ENCODE results near the gene GPA33.

GPA33 gene

DNA sequence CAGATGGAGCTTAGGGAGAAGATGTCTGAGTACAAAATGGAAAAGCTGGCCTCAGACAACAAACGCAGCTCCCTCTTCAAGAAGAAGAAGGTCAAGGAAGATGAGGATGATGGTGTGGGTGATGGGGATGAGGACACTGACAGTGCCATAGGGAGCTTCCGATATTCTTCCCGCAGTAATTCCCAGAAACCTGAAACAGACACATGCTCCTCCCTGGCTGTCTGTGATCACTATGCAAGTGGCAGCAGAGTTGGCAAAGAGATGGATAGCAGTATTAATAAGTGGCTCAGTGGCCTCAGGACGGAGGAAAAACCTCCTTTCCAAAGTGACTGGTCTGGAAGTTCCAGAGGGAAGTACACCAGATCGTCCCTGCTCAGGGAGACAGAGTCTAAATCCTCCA lies 37.5 kb upstream of the GPA33 start:
- no peak for DNase-seq (ENCODE audit: extremely low read depth, insufficient read length)
- Histone ChIP-seq H3K27me3 (replicated peaks; ENCODE audit: control insufficient read depth, insufficient read depth, low read length) (no peaks in the 10 kb centered on the region; the same call in 1 of the 2 replicates), H3K4me3 (replicated peaks; ENCODE audit: low read depth, low read length) (no peak overlapping the region), H3K36me3 (ENCODE audit: control insufficient read depth, insufficient read depth, low read length) (no peaks in the 10 kb centered on the region)
- TF ChIP-seq, protein P1, sequence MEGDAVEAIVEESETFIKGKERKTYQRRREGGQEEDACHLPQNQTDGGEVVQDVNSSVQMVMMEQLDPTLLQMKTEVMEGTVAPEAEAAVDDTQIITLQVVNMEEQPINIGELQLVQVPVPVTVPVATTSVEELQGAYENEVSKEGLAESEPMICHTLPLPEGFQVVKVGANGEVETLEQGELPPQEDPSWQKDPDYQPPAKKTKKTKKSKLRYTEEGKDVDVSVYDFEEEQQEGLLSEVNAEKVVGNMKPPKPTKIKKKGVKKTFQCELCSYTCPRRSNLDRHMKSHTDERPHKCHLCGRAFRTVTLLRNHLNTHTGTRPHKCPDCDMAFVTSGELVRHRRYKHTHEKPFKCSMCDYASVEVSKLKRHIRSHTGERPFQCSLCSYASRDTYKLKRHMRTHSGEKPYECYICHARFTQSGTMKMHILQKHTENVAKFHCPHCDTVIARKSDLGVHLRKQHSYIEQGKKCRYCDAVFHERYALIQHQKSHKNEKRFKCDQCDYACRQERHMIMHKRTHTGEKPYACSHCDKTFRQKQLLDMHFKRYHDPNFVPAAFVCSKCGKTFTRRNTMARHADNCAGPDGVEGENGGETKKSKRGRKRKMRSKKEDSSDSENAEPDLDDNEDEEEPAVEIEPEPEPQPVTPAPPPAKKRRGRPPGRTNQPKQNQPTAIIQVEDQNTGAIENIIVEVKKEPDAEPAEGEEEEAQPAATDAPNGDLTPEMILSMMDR (IDR thresholded peaks at IDR 0.05; ENCODE audit: insufficient read depth, low read length, poor library complexity, severe bottlenecking), result no peak

DNA sequence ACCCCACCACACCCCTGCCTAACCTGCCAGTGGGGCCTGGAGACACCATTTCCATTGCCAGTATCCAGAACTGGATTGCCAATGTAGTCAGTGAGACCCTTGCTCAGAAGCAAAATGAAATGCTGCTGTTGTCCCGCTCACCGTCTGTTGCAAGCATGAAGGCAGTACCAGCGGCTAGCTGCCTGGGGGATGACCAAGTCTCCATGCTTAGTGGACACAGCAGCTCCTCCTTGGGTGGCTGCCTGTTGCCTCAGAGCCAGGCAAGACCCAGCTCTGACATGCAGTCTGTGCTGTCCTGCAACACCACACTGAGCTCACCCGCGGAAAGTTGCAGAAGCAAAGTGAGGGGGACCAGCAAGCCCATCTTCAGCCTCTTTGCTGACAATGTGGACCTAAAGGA lies 37.1 kb upstream of the GPA33 start:
- Histone ChIP-seq H3K27me3 (replicated peaks; ENCODE audit: control insufficient read depth, insufficient read depth, low read length) (no peaks in the 10 kb centered on the region; the same call in 1 of the 2 replicates), H3K36me3 (ENCODE audit: control insufficient read depth, insufficient read depth, low read length) (no peaks in the 10 kb centered on the region), H3K4me3 (replicated peaks; ENCODE audit: low read depth, low read length) (no peak overlapping the region)
- TF ChIP-seq, protein P1 (IDR thresholded peaks at IDR 0.05; ENCODE audit: insufficient read depth, low read length, poor library complexity, severe bottlenecking), result no peak
- no peak for DNase-seq (ENCODE audit: extremely low read depth, insufficient read length)

DNA sequence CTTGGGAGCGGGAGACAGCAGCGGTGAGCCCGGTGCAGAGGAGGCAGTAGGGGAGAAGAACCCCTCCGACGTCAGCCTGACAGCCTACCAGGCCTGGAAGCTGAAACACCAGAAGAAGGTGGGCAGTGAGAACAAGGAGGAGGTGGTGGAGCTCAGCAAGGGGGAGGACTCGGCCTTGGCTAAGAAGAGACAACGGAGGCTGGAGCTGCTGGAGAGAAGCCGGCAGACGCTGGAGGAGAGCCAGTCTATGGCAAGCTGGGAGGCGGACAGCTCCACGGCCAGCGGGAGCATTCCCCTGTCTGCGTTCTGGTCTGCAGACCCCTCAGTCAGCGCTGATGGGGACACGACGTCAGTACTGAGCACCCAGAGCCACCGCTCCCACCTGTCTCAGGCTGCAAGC lies 36.6 kb upstream of the GPA33 start:
- Histone ChIP-seq H3K27me3 (replicated peaks; ENCODE audit: control insufficient read depth, insufficient read depth, low read length) (no peaks in the 10 kb centered on the region; the same call in 1 of the 2 replicates), H3K4me3 (replicated peaks; ENCODE audit: low read depth, low read length) (no peak overlapping the region), H3K36me3 (ENCODE audit: control insufficient read depth, insufficient read depth, low read length) (no peaks in the 10 kb centered on the region)
- DNase-seq (ENCODE audit: extremely low read depth, insufficient read length), result no peak
- TF ChIP-seq, protein P1 (IDR thresholded peaks at IDR 0.05; ENCODE audit: insufficient read depth, low read length, poor library complexity, severe bottlenecking), result no peak

DNA sequence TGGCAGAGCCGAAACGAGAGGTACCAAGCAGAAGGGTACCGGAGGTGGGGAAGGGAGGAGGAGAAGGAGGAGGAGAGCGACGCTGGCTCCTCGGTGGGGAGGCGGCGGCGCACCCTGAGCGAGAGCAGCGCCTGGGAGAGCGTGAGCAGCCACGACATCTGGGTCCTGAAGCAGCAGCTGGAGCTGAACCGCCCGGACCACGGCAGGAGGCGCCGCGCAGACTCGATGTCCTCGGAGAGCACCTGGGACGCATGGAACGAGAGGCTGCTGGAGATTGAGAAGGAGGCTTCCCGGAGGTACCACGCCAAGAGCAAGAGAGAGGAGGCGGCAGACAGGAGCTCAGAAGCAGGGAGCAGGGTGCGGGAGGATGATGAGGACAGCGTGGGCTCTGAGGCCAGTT lies 36.1 kb upstream of the GPA33 start:
- TF ChIP-seq, protein P1 (IDR thresholded peaks at IDR 0.05; ENCODE audit: insufficient read depth, low read length, poor library complexity, severe bottlenecking), result no peak
- DNase-seq (ENCODE audit: extremely low read depth, insufficient read length), result no peak
- H3K4me3 ChIP-seq (replicated peaks; ENCODE audit: low read depth, low read length), result no peak overlapping the region
- no peaks in the 10 kb centered on the region for H3K36me3 ChIP-seq (ENCODE audit: control insufficient read depth, insufficient read depth, low read length)
- no peaks in the 10 kb centered on the region; the same call in 1 of the 2 replicates for H3K27me3 ChIP-seq (replicated peaks; ENCODE audit: control insufficient read depth, insufficient read depth, low read length)

DNA sequence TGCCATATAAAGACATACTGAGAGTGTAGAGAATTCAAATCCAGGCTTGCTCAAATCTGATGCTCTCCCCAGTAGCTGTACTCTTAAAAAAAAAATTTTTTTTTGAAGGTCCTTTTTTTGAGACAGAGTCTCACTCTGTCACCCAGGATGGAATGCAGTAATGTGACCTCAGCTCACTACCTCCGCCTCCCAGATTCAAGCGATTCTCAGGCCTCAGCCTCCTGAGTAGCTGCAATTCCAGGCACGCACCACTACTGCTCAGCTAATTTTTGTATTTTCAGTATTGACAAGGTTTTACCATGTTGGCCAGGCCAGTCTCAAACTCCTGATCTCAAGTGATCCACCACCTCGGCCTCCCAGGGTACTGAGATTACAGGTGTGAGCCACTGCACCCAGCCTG lies 32.4 kb upstream of the GPA33 start:
- H3K4me3 ChIP-seq (replicated peaks; ENCODE audit: low read depth, low read length), result no peak overlapping the region
- no peaks in the 10 kb centered on the region; the same call in none of the 2 replicates for H3K27me3 ChIP-seq (replicated peaks; ENCODE audit: control insufficient read depth, insufficient read depth, low read length)
- no peak for DNase-seq (ENCODE audit: extremely low read depth, insufficient read length)
- TF ChIP-seq, protein P1 (IDR thresholded peaks at IDR 0.05; ENCODE audit: insufficient read depth, low read length, poor library complexity, severe bottlenecking), result no peak
- H3K36me3 ChIP-seq (ENCODE audit: control insufficient read depth, insufficient read depth, low read length), result no peaks in the 10 kb centered on the region

DNA sequence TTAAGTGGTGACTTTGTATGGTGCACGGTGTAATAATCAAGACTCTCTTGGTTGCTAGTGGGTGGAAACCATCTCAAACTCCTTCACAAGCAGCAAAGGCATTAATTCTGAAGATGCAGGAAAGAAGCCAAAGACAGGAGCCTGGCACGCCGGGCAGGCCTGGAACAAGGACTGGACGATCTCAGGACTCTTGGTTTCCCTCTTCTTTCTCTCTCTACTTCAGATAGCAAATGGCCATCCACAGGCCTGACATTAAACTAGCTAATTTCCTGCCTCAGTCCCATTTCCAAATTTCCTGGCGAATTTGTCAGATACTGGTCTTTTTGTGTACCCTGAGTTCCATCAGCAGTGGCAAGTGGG lies 31.9 kb upstream of the GPA33 start:
- Histone ChIP-seq H3K36me3 (ENCODE audit: control insufficient read depth, insufficient read depth, low read length) (no peaks in the 10 kb centered on the region), H3K27me3 (replicated peaks; ENCODE audit: control insufficient read depth, insufficient read depth, low read length) (no peaks in the 10 kb centered on the region; the same call in none of the 2 replicates), H3K4me3 (replicated peaks; ENCODE audit: low read depth, low read length) (no peak overlapping the region)
- no peak for DNase-seq (ENCODE audit: extremely low read depth, insufficient read length)
- TF ChIP-seq, protein P1 (IDR thresholded peaks at IDR 0.05; ENCODE audit: insufficient read depth, low read length, poor library complexity, severe bottlenecking), result no peak
